H1 (cell line): ENCODE measurements around the gene C1orf21.

Experiments
- EZH2 ChIP-seq: fragments of 200-600 bp; sonication (generic); IDR thresholded peaks from 2 replicates; pipeline ENCODE4 v1.7.1; 2012; ENCODE audit warnings: low read depth, mild to moderate bottlenecking, moderate library complexity, low read length, inconsistent platforms; ENCODE audit not compliant: severe bottlenecking
- TF ChIP-seq, protein P1 (sequence below), 3 experiments: IDR thresholded peaks; 1 replicate in 2 of 3; 2 replicates in 1 of 3; pipeline versions ENCODE4 v1.5.1 to v1.6.1; 2011; ENCODE audit warnings: low read length in 3 of 3, mild to moderate bottlenecking in 3 of 3, inconsistent platforms in 2 of 3, low read depth in 1 of 3, moderate library complexity in 1 of 3; ENCODE audit not compliant: insufficient read depth in 1 of 3; ENCODE audit errors: control extremely low read depth in 1 of 3

DNA sequence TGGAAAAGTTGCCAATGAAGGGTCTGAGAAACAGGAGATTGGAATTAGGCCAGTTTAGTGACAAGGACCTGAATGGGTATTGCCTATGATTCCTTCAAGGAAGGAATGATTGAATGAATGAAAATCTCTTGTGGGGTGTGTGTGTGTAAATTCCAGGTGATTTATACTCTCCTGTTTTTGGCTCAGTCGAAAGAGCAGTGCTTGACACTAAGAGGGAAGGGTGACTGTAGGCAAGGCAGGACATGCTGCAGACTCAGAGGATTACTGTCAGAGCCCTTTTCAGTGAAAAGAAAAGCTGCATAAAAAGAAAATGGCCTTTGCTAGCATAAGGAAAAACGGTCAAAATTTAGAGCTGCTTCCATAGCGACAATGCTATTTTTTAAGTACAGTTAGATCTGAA, 30.1 kb downstream of the C1orf21 start:
- TF ChIP-seq, protein P1, sequence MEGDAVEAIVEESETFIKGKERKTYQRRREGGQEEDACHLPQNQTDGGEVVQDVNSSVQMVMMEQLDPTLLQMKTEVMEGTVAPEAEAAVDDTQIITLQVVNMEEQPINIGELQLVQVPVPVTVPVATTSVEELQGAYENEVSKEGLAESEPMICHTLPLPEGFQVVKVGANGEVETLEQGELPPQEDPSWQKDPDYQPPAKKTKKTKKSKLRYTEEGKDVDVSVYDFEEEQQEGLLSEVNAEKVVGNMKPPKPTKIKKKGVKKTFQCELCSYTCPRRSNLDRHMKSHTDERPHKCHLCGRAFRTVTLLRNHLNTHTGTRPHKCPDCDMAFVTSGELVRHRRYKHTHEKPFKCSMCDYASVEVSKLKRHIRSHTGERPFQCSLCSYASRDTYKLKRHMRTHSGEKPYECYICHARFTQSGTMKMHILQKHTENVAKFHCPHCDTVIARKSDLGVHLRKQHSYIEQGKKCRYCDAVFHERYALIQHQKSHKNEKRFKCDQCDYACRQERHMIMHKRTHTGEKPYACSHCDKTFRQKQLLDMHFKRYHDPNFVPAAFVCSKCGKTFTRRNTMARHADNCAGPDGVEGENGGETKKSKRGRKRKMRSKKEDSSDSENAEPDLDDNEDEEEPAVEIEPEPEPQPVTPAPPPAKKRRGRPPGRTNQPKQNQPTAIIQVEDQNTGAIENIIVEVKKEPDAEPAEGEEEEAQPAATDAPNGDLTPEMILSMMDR (IDR thresholded peaks at IDR 0.05; ENCODE audit: control extremely low read depth in 1 of 3, insufficient read depth in 1 of 3, low read depth in 1 of 3, low read length in 3 of 3) = no peak
- TF ChIP-seq EZH2 = no peak
